Thymus (tissue), 11 donors: ENCODE results near the gene RBM15B. TPM values are rescaled to one million over a fixed set of nuclear protein-coding genes. Genes with fewer than 3 reads are reported as not detected.
"Not testable (repeated sequence)": the region's sequence is repeated elsewhere in the genome, so short reads cannot be mapped to it uniquely, and the experiment has no call there.

Experiments
- DNase-seq, 9 donors: peaks; one replicate each; pipeline ENCODE4 v3.0.0-alpha.2; 2013; ENCODE audit warnings: low spot score in 9 of 9, low read depth in 6 of 9, missing footprints in 1 of 9
- H3K27ac ChIP-seq, 2 donors: one replicate each; pipeline ENCODE4 v1.5.1; 2013; ENCODE audit warnings: control low read depth in 1 of 2, low read depth in 1 of 2, low read length in 1 of 2, mild to moderate bottlenecking in 1 of 2, moderate library complexity in 1 of 2
- H3K27me3 ChIP-seq, 2 donors: one replicate each; pipeline ENCODE4 v1.5.1; 2013; ENCODE audit warnings: low read length in 1 of 2; ENCODE audit not compliant: control insufficient read depth in 2 of 2, insufficient read depth in 1 of 2
- H3K36me3 ChIP-seq, 2 donors: one replicate each; pipeline ENCODE4 v1.5.1; 2013; ENCODE audit warnings: low read length in 1 of 2, mild to moderate bottlenecking in 1 of 2, moderate library complexity in 1 of 2; ENCODE audit not compliant: control insufficient read depth in 2 of 2, insufficient read depth in 2 of 2
- H3K4me1 ChIP-seq, 2 donors: one replicate each; pipeline ENCODE4 v1.5.1; 2013; ENCODE audit warnings: low read length in 2 of 2; ENCODE audit not compliant: control insufficient read depth in 2 of 2, insufficient read depth in 2 of 2
- H3K4me3 ChIP-seq, 2 donors: one replicate each; pipeline ENCODE4 v1.5.1; 2013; ENCODE audit warnings: low read length in 2 of 2, control low read depth in 1 of 2, mild to moderate bottlenecking in 1 of 2
- H3K9me3 ChIP-seq, 2 donors: one replicate each; pipeline ENCODE4 v1.5.1; 2013; ENCODE audit warnings: low read length in 1 of 2, mild to moderate bottlenecking in 1 of 2; ENCODE audit not compliant: control insufficient read depth in 2 of 2, insufficient read depth in 1 of 2
- WGBS: extraction: QIAGEN DNeasy Blood & Tissue Kit; methylation state at CpG from one replicate; pipeline ENCODE4 v1.1.7; 2013; 5-methylcytosine and 5-hydroxymethylcytosine counted together
- polyA plus RNA-seq: library from polyadenylated mRNA; stranded (reverse); fragments of 200-250 nt; gene quantifications from one replicate; pipeline ENCODE4 v1.2.3, GENCODE V29; 2013
- total RNA-seq: library from RNA; stranded (reverse); fragments of 120-200 nt; gene quantifications from one replicate; pipeline ENCODE4 v1.2.4, GENCODE V29; 2013
- donor health status: healthy.

The RBM15B gene
- total and polyA plus RNA-seq, 2 donors = 13.0 to 17.7 TPM

GRCh38 chr3:51355891-51356578 is 35.0 kb upstream of the RBM15B start:
- Histone ChIP-seq H3K9me3 (no peaks in the 10 kb centered on the region), H3K27me3 (no peaks in the 10 kb centered on the region), H3K36me3 (no peaks in the 10 kb centered on the region), H3K4me1 (no peaks in the 10 kb centered on the region), H3K4me3 (no peak overlapping the region), H3K27ac (no peak overlapping the region)
- no peak for DNase-seq
- WGBS = 82% methylated on average over 8 of the region's 8 CpGs

GRCh38 chr3:51357856-51358255 is 33.2 kb upstream of the RBM15B start:
- Histone ChIP-seq H3K4me1 (no peaks in the 10 kb centered on the region), H3K4me3 (no peak overlapping the region), H3K36me3 (no peaks in the 10 kb centered on the region), H3K9me3 (no peaks in the 10 kb centered on the region), H3K27ac (no peak overlapping the region), H3K27me3 (no peaks in the 10 kb centered on the region)
- WGBS = 70% methylated on average over 4 of the region's 4 CpGs
- no peak for DNase-seq

DNA sequence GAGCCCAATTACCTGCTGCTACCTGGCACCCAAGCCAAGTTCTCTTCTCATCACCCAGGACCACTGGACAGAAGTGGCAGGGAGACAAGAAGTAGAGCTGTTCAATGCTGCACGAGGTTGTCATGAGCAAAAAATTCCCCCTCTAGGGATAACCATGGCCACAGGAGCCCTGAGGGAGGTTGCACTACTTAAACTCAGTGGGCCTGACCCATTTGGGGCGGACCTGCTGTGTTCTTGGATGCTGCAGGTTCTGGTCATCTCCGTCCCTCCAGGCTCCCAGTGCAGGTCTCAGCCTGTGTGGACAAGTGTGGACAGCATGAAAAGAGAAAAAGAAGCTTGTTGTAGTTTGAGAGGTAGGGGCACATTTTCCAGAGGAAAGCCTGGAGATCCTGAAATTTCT is 32.1 kb upstream of the RBM15B start:
- Histone ChIP-seq H3K27me3 (no peaks in the 10 kb centered on the region), H3K9me3 (no peaks in the 10 kb centered on the region), H3K4me1 (no peaks in the 10 kb centered on the region), H3K27ac (no peak overlapping the region), H3K36me3 (no peaks in the 10 kb centered on the region), H3K4me3 (no peak overlapping the region)
- no peak for DNase-seq
- 88% methylated on average over 3 of the region's 3 CpGs for WGBS

GRCh38 chr3:51360806-51361205 is 30.3 kb upstream of the RBM15B start:
- Histone ChIP-seq H3K36me3 (no peaks in the 10 kb centered on the region), H3K9me3 (no peaks in the 10 kb centered on the region), H3K27me3 (no peaks in the 10 kb centered on the region), H3K27ac (no peak overlapping the region), H3K4me3 (no peak overlapping the region), H3K4me1 (no peaks in the 10 kb centered on the region)
- 95% methylated on average over 3 of the region's 3 CpGs for WGBS
- no peak for DNase-seq

- no peak overlapping the region for H3K4me3 ChIP-seq
- H3K27me3 ChIP-seq = no peaks in the 10 kb centered on the region
- no peaks in the 10 kb centered on the region for H3K4me1 ChIP-seq
- H3K36me3 ChIP-seq = no peaks in the 10 kb centered on the region
- H3K9me3 ChIP-seq = no peaks in the 10 kb centered on the region
- no peak for DNase-seq
- 96% methylated on average over 6 of the region's 6 CpGs for WGBS
- H3K27ac ChIP-seq = no peak overlapping the region
These were observed 29.3 kb upstream of the RBM15B start for GRCh38 chr3:51361746-51362145.

DNA sequence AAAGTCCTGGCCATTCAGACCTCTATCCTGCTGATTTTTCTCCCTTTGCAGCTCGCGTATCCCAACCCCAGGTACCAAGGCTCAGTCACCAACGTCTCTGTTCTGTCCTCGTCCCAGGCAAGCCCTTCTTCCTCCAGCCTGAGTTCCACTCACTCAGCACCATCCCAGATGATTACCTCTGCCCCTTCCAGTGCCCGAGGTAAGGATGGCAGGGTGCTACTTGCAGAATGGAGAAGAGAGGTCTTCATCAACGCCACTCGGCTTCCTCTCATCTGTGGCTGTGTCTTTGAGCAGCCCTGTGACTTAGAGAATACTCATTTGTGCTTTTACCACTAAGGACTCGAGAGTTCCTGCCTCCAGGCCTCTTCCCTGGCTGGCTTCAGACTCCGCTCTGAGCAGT is 28.6 kb upstream of the RBM15B start:
- H3K27me3 ChIP-seq = no peaks in the 10 kb centered on the region
- DNase-seq = no peak
- no peak overlapping the region for H3K27ac ChIP-seq
- H3K36me3 ChIP-seq = no peaks in the 10 kb centered on the region
- H3K4me3 ChIP-seq = no peak overlapping the region
- WGBS = 97% methylated on average over 9 of the region's 9 CpGs
- no peaks in the 10 kb centered on the region for H3K4me1 ChIP-seq
- no peaks in the 10 kb centered on the region for H3K9me3 ChIP-seq

DNA sequence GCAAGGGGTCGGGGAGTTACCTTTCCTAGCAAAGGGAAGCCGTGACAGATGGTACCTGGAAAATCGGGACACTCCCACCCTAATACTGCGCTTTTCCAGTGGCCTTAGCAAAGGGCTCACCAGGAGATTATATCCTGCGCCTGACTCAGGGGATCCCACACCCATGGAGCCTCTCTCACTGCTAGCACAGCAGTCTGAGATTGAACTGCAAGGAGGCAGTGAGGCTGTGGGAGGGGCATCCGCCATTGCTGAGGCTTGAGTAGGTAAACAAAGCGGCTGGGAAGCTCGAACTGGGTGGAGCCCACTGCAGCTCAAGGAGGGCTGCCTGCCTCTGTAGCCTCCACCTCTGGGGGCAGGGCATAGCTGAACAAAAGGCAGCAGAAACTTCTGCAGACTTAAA is 22.8 kb upstream of the RBM15B start:
- H3K9me3 ChIP-seq, DNase-seq: not testable (repeated sequence)

DNA sequence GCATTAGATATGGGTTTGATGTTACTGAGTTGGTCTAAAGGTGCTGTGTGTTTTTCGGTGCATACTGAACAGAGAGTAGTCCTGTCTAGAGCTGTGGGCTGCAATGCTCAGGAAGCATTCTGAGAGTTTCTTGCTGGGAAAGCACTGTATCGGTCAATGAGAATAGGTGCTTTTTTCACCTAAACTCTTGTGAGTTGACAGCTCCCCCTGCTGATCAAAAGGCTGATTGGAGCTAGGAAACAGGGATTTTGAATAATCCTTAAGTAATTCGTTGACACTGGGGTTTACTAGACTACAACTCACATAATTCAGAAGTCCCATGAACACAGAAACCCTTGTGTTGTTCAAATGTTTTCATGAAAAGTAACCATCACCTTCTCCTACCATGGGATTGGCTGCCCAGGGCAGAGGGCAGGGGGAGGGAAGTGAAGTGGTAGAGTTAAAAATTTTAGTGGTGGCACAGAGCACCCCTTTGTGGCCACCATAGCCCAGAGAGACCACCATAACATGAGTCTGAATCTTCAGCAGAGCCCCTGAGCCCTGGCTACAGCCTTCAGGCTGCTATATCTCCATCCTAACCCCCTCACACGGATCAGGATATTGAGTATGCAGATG is 19.0 kb upstream of the RBM15B start:
- no peak overlapping the region for H3K27ac ChIP-seq
- peak in 2 of 9 donors; percentile 58 to 72 for DNase-seq
- H3K36me3 ChIP-seq = no peaks in the 10 kb centered on the region

More for the DNA sequence above, 22.8 kb upstream of the RBM15B start:
- not testable (repeated sequence) for H3K27me3 ChIP-seq, H3K4me3 ChIP-seq, H3K4me1 ChIP-seq, H3K27ac ChIP-seq, H3K36me3 ChIP-seq
- WGBS = 97% methylated on average over 8 of the region's 8 CpGs

DNA sequence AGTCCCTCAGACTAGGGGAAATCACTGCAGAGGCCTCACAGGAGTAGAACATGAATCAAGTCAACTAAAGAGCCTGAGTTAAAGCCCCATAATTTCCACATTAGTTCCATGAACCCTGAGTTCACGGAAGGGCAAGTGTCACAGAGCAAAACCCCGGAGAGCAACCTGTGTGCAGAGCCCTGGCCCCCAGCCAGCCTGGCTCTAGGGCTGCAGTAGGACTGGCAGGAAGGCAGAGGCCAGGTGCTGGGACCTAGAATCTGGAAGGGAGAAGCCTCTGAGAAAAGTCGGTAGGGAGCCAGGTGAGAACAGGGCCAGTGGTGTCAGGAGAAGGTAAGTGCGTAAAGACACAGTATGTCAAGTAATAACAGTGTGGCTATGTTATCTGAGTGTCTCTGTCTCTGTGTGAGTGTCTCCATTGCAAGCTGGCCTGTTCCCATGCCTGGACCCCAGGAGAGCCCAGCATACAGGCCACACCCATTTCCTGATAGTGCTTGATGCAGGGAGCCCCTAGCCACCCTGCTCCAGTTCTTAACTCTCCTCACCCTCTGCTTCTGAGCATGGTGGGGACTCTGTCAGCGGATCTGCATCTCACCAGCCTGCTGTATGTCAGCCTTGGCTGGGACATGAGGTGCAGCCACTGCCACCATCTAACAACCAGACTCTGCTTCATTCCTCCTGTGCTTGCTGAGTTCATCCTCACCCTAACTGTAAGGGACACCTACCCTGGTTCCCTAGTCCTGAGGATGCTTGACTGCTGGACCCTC is 17.2 kb upstream of the RBM15B start:
- H3K4me3 ChIP-seq = no peak overlapping the region
- DNase-seq = no peak
- no peaks in the 10 kb centered on the region for H3K9me3 ChIP-seq
- 84% methylated on average over 5 of the region's 5 CpGs for WGBS
- H3K4me1 ChIP-seq = peaks cover 4 to 11% of the 10 kb centered on the region in 2 donors
- peaks cover 0 to 2% of the 10 kb centered on the region in 2 donors for H3K27me3 ChIP-seq
- no peaks in the 10 kb centered on the region for H3K36me3 ChIP-seq
- H3K27ac ChIP-seq = no peak overlapping the region

More for the DNA sequence above, 19.0 kb upstream of the RBM15B start:
- H3K9me3 ChIP-seq = no peaks in the 10 kb centered on the region
- peaks cover 0 to 2% of the 10 kb centered on the region in 2 donors for H3K27me3 ChIP-seq
- H3K4me1 ChIP-seq = no peaks in the 10 kb centered on the region
- 39% methylated on average over 4 of the region's 4 CpGs for WGBS
- no peak overlapping the region for H3K4me3 ChIP-seq
